ENCODE measurements around the gene F2RL1. TPM values are rescaled to one million over a fixed set of nuclear protein-coding genes. Genes with fewer than 3 reads are reported as not detected.

F2RL1 gene
- total RNA-seq, 1 donor from 2014 or later, result 53.5 TPM

Other genes with a start within 250 kb of the F2RL1 start
- 0.66 and 1.8 TPM in 2 replicates for gene F2RL2, start 195.6 kb upstream of the F2RL1 start, total RNA-seq
- 125 and 157 TPM in 2 replicates for gene F2R, start 102.9 kb upstream of the F2RL1 start, total RNA-seq
- not detected in 2 replicates for gene S100Z, start 31.0 kb downstream of the F2RL1 start, total RNA-seq
- gene CRHBP, start 134.0 kb downstream of the F2RL1 start, total RNA-seq, result 0.18 TPM in 1 of 2 replicates, not detected in the other
- gene AGGF1, start 211.4 kb downstream of the F2RL1 start, total RNA-seq, result 23.1 and 35.4 TPM in 2 replicates

Measured in pulmonary artery endothelial cell (primary cell).